T-cell (primary cell): ENCODE results near the gene PQBP1. TPM values are rescaled to one million over a fixed set of nuclear protein-coding genes. Genes with fewer than 3 reads are reported as not detected.
A peak's percentile ranks its signal among the peaks of the same experiment; 100 is the strongest.
"Not testable (repeated sequence)": the region's sequence is repeated elsewhere in the genome, so short reads cannot be mapped to it uniquely, and the experiment has no call there.

ENCODE experiments used
- ATAC-seq, 4 experiments: fragments of 200-7000 bp in 3 of 4; fragments of 150-1000 bp in 1 of 4; cut with Tn5 transposase; replicated peaks in 1 of 4; 1 replicate in 3 of 4; 2 replicates in 1 of 4; pipeline ENCODE4 v1.10.0; 2021; ENCODE audit warnings: moderate library complexity in 3 of 4, mild to moderate bottlenecking in 2 of 4, moderate number of reproducible peaks in 1 of 4
- CTCF ChIA-PET, 2 donors: fragments of 300-600 bp; sonication (Branson Sonifier 250); formaldehyde crosslinking; loops; one replicate each; lab custom pipeline; 2022; ENCODE audit warnings: antibody characterized with exemption in 2 of 2; lab: Charles Lee
- POLR2A ChIA-PET, 2 donors: fragments of 300-600 bp; sonication (Branson Sonifier 250); formaldehyde crosslinking; loops; one replicate each; lab custom pipeline; 2022; ENCODE audit warnings: antibody characterized with exemption in 2 of 2; lab: Charles Lee
- DNase-seq, 35 experiments: peaks; one replicate each; pipeline versions ENCODE4 v3.0.0 to v3.0.0-alpha.2; 2013 to 2023
- H3K27ac ChIP-seq: one replicate; pipeline ENCODE4 v1.5.1; 2013; ENCODE audit warnings: low read length
- H3K27me3 ChIP-seq, 2 experiments: replicated peaks in 1 of 2; 1 replicate in 1 of 2; 2 replicates in 1 of 2; pipeline versions ENCODE4 v1.6.1 to v1.7.0; 2013; ENCODE audit warnings: low read length in 1 of 2, mixed read lengths in 1 of 2; ENCODE audit not compliant: control insufficient read depth in 2 of 2, insufficient read depth in 2 of 2; ENCODE audit errors: extremely low read depth in 1 of 2
- H3K36me3 ChIP-seq, 2 donors: 1 replicate in 1 of 2; 2 replicates in 1 of 2; pipeline versions ENCODE4 v1.6.1 to v1.7.0; 2013; ENCODE audit warnings: low read length in 1 of 2; ENCODE audit not compliant: control insufficient read depth in 2 of 2, insufficient read depth in 1 of 2; ENCODE audit errors: extremely low read depth in 1 of 2
- H3K4me1 ChIP-seq, 2 experiments: 1 replicate in 1 of 2; 2 replicates in 1 of 2; pipeline versions ENCODE4 v1.6.1 to v1.7.0; 2013; ENCODE audit warnings: low read length in 2 of 2, mixed read lengths in 1 of 2; ENCODE audit not compliant: insufficient read depth in 2 of 2, control insufficient read depth in 1 of 2; ENCODE audit errors: extremely low read depth in 1 of 2
- H3K4me3 ChIP-seq, 2 donors: 1 replicate in 1 of 2; 2 replicates in 1 of 2; pipeline versions ENCODE4 v1.5.1 to v1.7.0; 2013; ENCODE audit warnings: mild to moderate bottlenecking in 2 of 2, low read length in 1 of 2, moderate library complexity in 1 of 2; ENCODE audit not compliant: control insufficient read depth in 1 of 2; ENCODE audit errors: extremely low read depth in 1 of 2
- H3K9me3 ChIP-seq: 2 replicates; pipeline ENCODE4 v1.7.0; 2013
- H3K27ac Mint-ChIP-seq, 2 donors: one replicate each; pipeline ENCODE4 v1.8.0; 2020 to 2021; ENCODE audit warnings: mild to moderate bottlenecking in 2 of 2, mixed read lengths in 2 of 2
- H3K27me3 Mint-ChIP-seq, 2 donors: one replicate each; pipeline ENCODE4 v1.8.0; 2021 to 2022; ENCODE audit warnings: mixed read lengths in 2 of 2
- H3K36me3 Mint-ChIP-seq: one replicate; pipeline ENCODE4 v1.8.0; 2021; ENCODE audit warnings: mixed read lengths
- H3K4me1 Mint-ChIP-seq, 3 donors: one replicate each; pipeline ENCODE4 v1.8.0; 2020 to 2022; ENCODE audit warnings: mixed read lengths in 3 of 3, mild to moderate bottlenecking in 1 of 3
- H3K4me3 Mint-ChIP-seq, 3 donors: one replicate each; pipeline ENCODE4 v1.8.0; 2020 to 2022; ENCODE audit warnings: mild to moderate bottlenecking in 3 of 3, mixed read lengths in 3 of 3, moderate library complexity in 3 of 3
- H3K9me3 Mint-ChIP-seq, 3 donors: one replicate each; pipeline ENCODE4 v1.8.0; 2020 to 2022; ENCODE audit warnings: mixed read lengths in 3 of 3
- WGBS: methylation state at CpG from one replicate; pipeline ENCODE4 v1.1.5; 2013; ENCODE audit warnings: missing lambda C conversion rate; ENCODE audit not compliant: insufficient coverage; 5-methylcytosine and 5-hydroxymethylcytosine counted together
- total RNA-seq, 35 experiments: library from RNA in 6 of 35; stranded (reverse) in 6 of 35; fragments of 120-200 nt in 1 of 35; gene quantifications; one replicate each; pipeline versions ENCODE4 v1.2.1 to v1.2.4 and lab custom pipeline; 2013 to 2026

PQBP1 gene
- total RNA-seq, 5 donors from 2014 or later (not counting 1 experiment from before 2014, with no cell fraction given): 62.5 to 79.5 (median 73.9) TPM

GRCh38 chrX:48864210-48864609, 33.5 kb upstream of the PQBP1 start:
- CTCF ChIA-PET: no interaction called here
- no peaks in the 10 kb centered on the region for H3K9me3 Mint-ChIP-seq
- no peaks in the 10 kb centered on the region for H3K27me3 ChIP-seq
- H3K4me1 Mint-ChIP-seq: no peaks in the 10 kb centered on the region
- no peak overlapping the region for H3K4me3 ChIP-seq
- POLR2A ChIA-PET: no interaction called here
- no peaks in the 10 kb centered on the region for H3K9me3 ChIP-seq
- H3K4me1 ChIP-seq: no peaks in the 10 kb centered on the region
- no peaks in the 10 kb centered on the region for H3K36me3 Mint-ChIP-seq
- H3K4me3 Mint-ChIP-seq: no peak overlapping the region
- no peak for DNase-seq
- no peak overlapping the region for H3K27ac ChIP-seq
- ATAC-seq: no peak
- no peak overlapping the region for H3K27ac Mint-ChIP-seq
- no peaks in the 10 kb centered on the region for H3K36me3 ChIP-seq
- H3K27me3 Mint-ChIP-seq: peaks cover 2 to 34% of the 10 kb centered on the region in 2 donors
- WGBS: no CpG with 5 or more reads among the region's 4 CpGs

GRCh38 chrX:48872017-48872416, 25.7 kb upstream of the PQBP1 start:
- H3K4me1 Mint-ChIP-seq, H3K27ac Mint-ChIP-seq, H3K36me3 Mint-ChIP-seq, H3K36me3 ChIP-seq, H3K4me3 ChIP-seq, H3K27me3 ChIP-seq, H3K27ac ChIP-seq, H3K9me3 Mint-ChIP-seq, DNase-seq, H3K4me1 ChIP-seq, H3K4me3 Mint-ChIP-seq, ATAC-seq, CTCF ChIA-PET, H3K9me3 ChIP-seq, POLR2A ChIA-PET: not testable (repeated sequence)
- peaks cover 3 to 15% of the 10 kb centered on the region in 2 donors for H3K27me3 Mint-ChIP-seq
- WGBS: no CpG with 5 or more reads among the region's 2 CpGs

GRCh38 chrX:48876944-48877343, 20.8 kb upstream of the PQBP1 start:
- H3K4me1 ChIP-seq, H3K4me1 Mint-ChIP-seq, ATAC-seq, DNase-seq, H3K27ac ChIP-seq, CTCF ChIA-PET, H3K4me3 ChIP-seq, H3K4me3 Mint-ChIP-seq, H3K27ac Mint-ChIP-seq, H3K9me3 ChIP-seq, H3K27me3 ChIP-seq, H3K36me3 ChIP-seq, H3K27me3 Mint-ChIP-seq, H3K36me3 Mint-ChIP-seq, H3K9me3 Mint-ChIP-seq, POLR2A ChIA-PET: not testable (repeated sequence)
- no CpG with 5 or more reads among the region's 4 CpGs for WGBS

GRCh38 chrX:48883729-48884128, 14.0 kb upstream of the PQBP1 start:
- H3K9me3 Mint-ChIP-seq: no peaks in the 10 kb centered on the region
- H3K4me1 Mint-ChIP-seq: no peaks in the 10 kb centered on the region
- no peak for DNase-seq
- ChIA-PET CTCF (no interaction called here), POLR2A (interaction anchor here in 1 of 2 donors (0.6 kb wide), 1 partner anchor 58 kb away, joined by 6 read pairs; no protein-coding TSS in a partner anchor)
- Histone ChIP-seq H3K27me3 (no peaks in the 10 kb centered on the region), H3K27ac (no peak overlapping the region), H3K36me3 (no peaks in the 10 kb centered on the region), H3K9me3 (no peaks in the 10 kb centered on the region), H3K4me3 (no peak overlapping the region), H3K4me1 (no peaks in the 10 kb centered on the region)
- H3K36me3 Mint-ChIP-seq: no peaks in the 10 kb centered on the region
- WGBS: 73% methylated on average over 7 of the region's 10 CpGs
- no peak overlapping the region for H3K27ac Mint-ChIP-seq
- no peak overlapping the region for H3K4me3 Mint-ChIP-seq
- no peak for ATAC-seq
- H3K27me3 Mint-ChIP-seq: peaks cover 0 to 6% of the 10 kb centered on the region in 2 donors

- H3K4me1 Mint-ChIP-seq: peaks cover 8 to 11% (median 9%) of the 10 kb centered on the region in 3 donors
- H3K27ac ChIP-seq, H3K4me3 ChIP-seq, H3K4me1 ChIP-seq, H3K27me3 Mint-ChIP-seq, DNase-seq, H3K4me3 Mint-ChIP-seq, H3K9me3 Mint-ChIP-seq, H3K36me3 Mint-ChIP-seq, ATAC-seq, POLR2A ChIA-PET, H3K36me3 ChIP-seq, H3K27ac Mint-ChIP-seq, H3K9me3 ChIP-seq, H3K27me3 ChIP-seq, CTCF ChIA-PET: not testable (repeated sequence)
- WGBS: no CpG with 5 or more reads among the region's 5 CpGs
Observed at GRCh38 chrX:48886586-48886985, 11.1 kb upstream of the PQBP1 start.

- no peaks in the 10 kb centered on the region for H3K27me3 ChIP-seq
- ChIA-PET POLR2A (no interaction called here), CTCF (no interaction called here)
- peak overlapping the region; percentile 82 to 93 for H3K27ac Mint-ChIP-seq
- peaks cover 6% of the 10 kb centered on the region for H3K36me3 Mint-ChIP-seq
- peak overlapping the region; percentile 38 to 62 for H3K4me3 ChIP-seq
- H3K4me1 ChIP-seq: peaks cover 0 to 18% of the 10 kb centered on the region in 2 experiments
- peak in 1 of 4 experiments; percentile 10 for ATAC-seq
- H3K27ac ChIP-seq: no peak overlapping the region
- H3K36me3 ChIP-seq: peaks cover 5 to 7% of the 10 kb centered on the region in 2 donors
- no peaks in the 10 kb centered on the region for H3K9me3 ChIP-seq
- peaks cover 17 to 20% (median 18%) of the 10 kb centered on the region in 3 donors for H3K4me1 Mint-ChIP-seq
- WGBS: 15% methylated on average over 10 of the region's 15 CpGs
- H3K4me3 Mint-ChIP-seq: peak overlapping the region; percentile 80 to 90 (median 81)
- peaks cover 0 to 12% of the 10 kb centered on the region in 2 donors for H3K27me3 Mint-ChIP-seq
- no peak for DNase-seq
- no peaks in the 10 kb centered on the region for H3K9me3 Mint-ChIP-seq
Observed at GRCh38 chrX:48890296-48890925, 7.3 kb upstream of the PQBP1 start.
